Measurements from ENCODE around the gene GPR35. TPM values are rescaled to one million over a fixed set of nuclear protein-coding genes. Genes with fewer than 3 reads are reported as not detected.

Gene GPR35
- total and polyA plus RNA-seq, 2 of the 13 experiments (the other 11 are each of a cell fraction or from before 2014, with no cell fraction given), result 27.1 to 44.2 TPM

DNA sequence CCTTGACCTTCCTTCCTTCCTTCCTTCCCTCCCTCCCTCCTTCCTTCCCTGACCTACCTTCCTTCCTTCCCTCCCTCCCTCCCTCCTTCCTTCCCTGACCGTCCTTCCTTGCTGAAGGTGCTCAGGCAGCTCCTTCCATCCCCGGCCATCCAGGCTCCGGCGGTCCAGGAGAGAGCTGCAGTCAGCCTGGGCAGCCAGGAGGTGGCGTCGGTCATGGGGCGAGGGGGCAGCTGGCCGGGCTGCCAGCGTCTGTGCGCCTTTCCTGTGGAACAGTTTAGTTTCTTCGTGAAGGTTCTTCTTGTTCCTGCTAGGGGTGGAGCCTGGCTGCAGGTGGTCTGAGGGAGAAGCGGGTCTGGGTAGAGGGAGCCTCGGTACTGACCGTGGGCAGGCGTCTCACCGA, 15.7 kb downstream of the GPR35 start (continued):
- TF ChIP-seq ZNF800 (CRISPR knock-in tag; IDR thresholded peaks at IDR 0.05), result peak; percentile 57; the same call in 1 of the 2 replicates

DNA sequence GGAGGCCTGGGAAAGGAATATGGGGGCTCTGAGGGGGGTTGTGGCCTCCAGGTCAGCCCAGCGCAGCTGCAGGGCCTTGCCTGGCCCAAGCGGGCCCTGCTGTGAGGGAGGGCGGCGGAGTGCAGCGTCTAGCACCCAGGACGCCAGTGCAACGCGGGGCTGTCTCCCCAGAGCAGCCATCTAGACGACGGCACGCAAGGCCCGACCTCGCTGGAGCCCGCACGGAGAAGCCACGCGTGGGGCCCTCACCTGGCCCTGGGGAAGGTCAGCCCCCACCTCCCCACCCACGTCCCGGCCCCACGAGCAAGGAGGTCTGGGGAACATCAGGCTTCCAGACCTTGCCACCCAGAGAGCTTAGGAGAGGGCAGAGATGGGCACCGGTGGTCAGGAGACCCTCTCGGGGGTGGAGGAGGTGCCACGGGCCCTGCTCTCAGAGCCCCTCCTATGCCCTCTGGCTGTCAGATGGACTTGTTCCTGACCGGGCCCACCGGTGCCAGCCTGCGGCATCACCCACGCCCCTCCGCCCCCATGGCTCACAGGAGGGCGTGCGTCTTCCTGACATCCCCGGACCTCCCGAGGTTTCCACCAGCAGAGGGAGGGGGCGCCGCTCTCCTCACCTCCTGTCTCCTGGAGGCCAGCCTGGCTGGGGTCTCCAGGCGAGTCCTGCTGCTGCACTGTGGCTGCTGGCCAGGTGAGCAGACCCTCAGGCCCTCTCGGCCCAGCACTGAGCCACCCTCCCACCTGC, 17.0 kb downstream of the GPR35 start:
- WGBS (ENCODE audit: low lambda C conversion rate), result 26% methylated on average over 23 of the region's 36 CpGs
- no peak for DNase-seq (ENCODE audit: low spot score)
- Histone ChIP-seq H3K27ac (ENCODE audit: extremely low read length, insufficient read depth, low read length) (no peak overlapping the region), H3K27me3 (ENCODE audit: control insufficient read depth in 1 of 2, insufficient read depth in 2 of 2, low read length in 2 of 2) (peaks cover 48 to 82% of the 10 kb centered on the region in 2 experiments), H2AFZ (ENCODE audit: low read length) (no peak overlapping the region), H3K36me3 (replicated peaks in 1 of 2; ENCODE audit: control insufficient read depth in 1 of 2, insufficient read depth in 2 of 2, low read length in 2 of 2) (no peaks in the 10 kb centered on the region), H3K9me3 (ENCODE audit: low read length) (no peaks in the 10 kb centered on the region), H4K20me1 (ENCODE audit: insufficient read depth, low read length) (no peaks in the 10 kb centered on the region; the same call in 1 of the 2 replicates), H3K79me2 (ENCODE audit: insufficient read depth, low read length) (no peaks in the 10 kb centered on the region), H3K4me2 (ENCODE audit: low read depth, low read length) (no peak overlapping the region), H3K4me1 (ENCODE audit: insufficient read depth, low read length) (no peaks in the 10 kb centered on the region), H3K9ac (ENCODE audit: insufficient read depth, low read depth, low read length) (no peak overlapping the region), H3K4me3 (replicated peaks in 1 of 3; ENCODE audit: insufficient read depth in 1 of 3, low read depth in 2 of 3, low read length in 3 of 3) (no peak overlapping the region)
- CTCF ChIA-PET (ENCODE audit: low intra/inter-chr PET ratio, low total read pairs), result no interaction called here
- ATAC-seq, result peak; percentile 6; the same call in 1 of the 3 replicates
- intact Hi-C loops (cut with micrococcal nuclease; ENCODE audit: unreplicated experiment), result loop anchor here (10.0 kb wide), 1 partner anchor 127 kb away; no protein-coding TSS in a partner anchor
- POLR2A ChIA-PET, result no interaction called here
- BruUV-seq (replicated peaks), result no TSS peak
- FAIRE-seq, result no peak
- in situ Hi-C loops (cut with HindIII; ENCODE audit: extremely low pct_ligation_motif_present, low pct_unique_long_range_greater_than_20kb), result no loop called here
- no peak for TF ChIP-seq BRF2 (CRISPR knock-in tag; IDR thresholded peaks at IDR 0.05)
- TF ChIP-seq, protein P1, sequence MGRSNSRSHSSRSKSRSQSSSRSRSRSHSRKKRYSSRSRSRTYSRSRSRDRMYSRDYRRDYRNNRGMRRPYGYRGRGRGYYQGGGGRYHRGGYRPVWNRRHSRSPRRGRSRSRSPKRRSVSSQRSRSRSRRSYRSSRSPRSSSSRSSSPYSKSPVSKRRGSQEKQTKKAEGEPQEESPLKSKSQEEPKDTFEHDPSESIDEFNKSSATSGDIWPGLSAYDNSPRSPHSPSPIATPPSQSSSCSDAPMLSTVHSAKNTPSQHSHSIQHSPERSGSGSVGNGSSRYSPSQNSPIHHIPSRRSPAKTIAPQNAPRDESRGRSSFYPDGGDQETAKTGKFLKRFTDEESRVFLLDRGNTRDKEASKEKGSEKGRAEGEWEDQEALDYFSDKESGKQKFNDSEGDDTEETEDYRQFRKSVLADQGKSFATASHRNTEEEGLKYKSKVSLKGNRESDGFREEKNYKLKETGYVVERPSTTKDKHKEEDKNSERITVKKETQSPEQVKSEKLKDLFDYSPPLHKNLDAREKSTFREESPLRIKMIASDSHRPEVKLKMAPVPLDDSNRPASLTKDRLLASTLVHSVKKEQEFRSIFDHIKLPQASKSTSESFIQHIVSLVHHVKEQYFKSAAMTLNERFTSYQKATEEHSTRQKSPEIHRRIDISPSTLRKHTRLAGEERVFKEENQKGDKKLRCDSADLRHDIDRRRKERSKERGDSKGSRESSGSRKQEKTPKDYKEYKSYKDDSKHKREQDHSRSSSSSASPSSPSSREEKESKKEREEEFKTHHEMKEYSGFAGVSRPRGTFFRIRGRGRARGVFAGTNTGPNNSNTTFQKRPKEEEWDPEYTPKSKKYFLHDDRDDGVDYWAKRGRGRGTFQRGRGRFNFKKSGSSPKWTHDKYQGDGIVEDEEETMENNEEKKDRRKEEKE (IDR thresholded peaks at IDR 0.05), result no peak
- TF ChIP-seq POGZ (CRISPR knock-in tag; IDR thresholded peaks at IDR 0.05), result no peak
- no peak for TF ChIP-seq RNF2 (conservative IDR thresholded peaks at IDR 0.05; ENCODE audit: low read depth)
- TF ChIP-seq ETS1 (CRISPR knock-in tag; IDR thresholded peaks at IDR 0.05), result no peak
- TF ChIP-seq, protein P2, sequence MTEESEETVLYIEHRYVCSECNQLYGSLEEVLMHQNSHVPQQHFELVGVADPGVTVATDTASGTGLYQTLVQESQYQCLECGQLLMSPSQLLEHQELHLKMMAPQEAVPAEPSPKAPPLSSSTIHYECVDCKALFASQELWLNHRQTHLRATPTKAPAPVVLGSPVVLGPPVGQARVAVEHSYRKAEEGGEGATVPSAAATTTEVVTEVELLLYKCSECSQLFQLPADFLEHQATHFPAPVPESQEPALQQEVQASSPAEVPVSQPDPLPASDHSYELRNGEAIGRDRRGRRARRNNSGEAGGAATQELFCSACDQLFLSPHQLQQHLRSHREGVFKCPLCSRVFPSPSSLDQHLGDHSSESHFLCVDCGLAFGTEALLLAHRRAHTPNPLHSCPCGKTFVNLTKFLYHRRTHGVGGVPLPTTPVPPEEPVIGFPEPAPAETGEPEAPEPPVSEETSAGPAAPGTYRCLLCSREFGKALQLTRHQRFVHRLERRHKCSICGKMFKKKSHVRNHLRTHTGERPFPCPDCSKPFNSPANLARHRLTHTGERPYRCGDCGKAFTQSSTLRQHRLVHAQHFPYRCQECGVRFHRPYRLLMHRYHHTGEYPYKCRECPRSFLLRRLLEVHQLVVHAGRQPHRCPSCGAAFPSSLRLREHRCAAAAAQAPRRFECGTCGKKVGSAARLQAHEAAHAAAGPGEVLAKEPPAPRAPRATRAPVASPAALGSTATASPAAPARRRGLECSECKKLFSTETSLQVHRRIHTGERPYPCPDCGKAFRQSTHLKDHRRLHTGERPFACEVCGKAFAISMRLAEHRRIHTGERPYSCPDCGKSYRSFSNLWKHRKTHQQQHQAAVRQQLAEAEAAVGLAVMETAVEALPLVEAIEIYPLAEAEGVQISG (CRISPR knock-in tag; IDR thresholded peaks at IDR 0.05), result no peak
- TF ChIP-seq HMG20A (CRISPR knock-in tag; IDR thresholded peaks at IDR 0.05; ENCODE audit: borderline replicate concordance), result no peak
- TF ChIP-seq ZNF225 (CRISPR knock-in tag; IDR thresholded peaks at IDR 0.05), result no peak
- no peak for TF ChIP-seq ZNF30 (CRISPR knock-in tag; IDR thresholded peaks at IDR 0.05)
- TF ChIP-seq STAT5B (CRISPR knock-in tag; IDR thresholded peaks at IDR 0.05), result no peak
- TF ChIP-seq NFRKB (IDR thresholded peaks at IDR 0.05), result no peak
